ENCODE data around the gene CFAP299. TPM values are rescaled to one million over a fixed set of nuclear protein-coding genes. Genes with fewer than 3 reads are reported as not detected.

Gene CFAP299
- total RNA-seq, 1 experiment from 2014 or later = not detected

DNA sequence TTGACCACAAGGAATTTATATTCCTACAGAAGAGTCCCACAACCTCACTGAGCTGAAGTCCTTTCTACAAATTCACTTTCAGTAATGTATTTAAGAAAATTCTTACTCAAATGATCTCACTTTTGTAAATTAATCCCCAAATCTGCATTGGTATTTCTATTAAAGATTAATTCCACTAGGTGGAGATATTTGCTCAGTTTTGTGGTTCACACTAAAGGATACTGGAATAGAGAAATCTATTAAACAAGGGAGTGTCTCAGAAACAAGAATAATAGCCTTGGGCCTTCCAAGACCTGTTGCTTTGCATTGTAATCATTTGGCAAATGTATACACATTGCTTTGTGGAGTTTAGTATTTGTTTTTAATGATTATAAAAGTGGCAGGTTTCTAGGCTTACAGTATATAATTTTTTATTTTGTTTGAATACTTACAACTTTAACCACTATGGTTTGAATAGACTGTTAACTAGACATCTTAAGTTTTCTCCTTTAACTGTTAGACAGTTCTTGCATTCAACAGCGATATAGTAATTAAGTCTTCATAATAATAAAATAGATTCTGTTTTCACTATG, 25.9 kb downstream of the CFAP299 start:
- Histone ChIP-seq H3K4me2 (no peak overlapping the region), H3K4me3 (no peak overlapping the region), H4K20me1 (ENCODE audit: insufficient read depth) (no peaks in the 10 kb centered on the region), H3K36me3 (ENCODE audit: low read depth) (no peaks in the 10 kb centered on the region), H2AFZ (no peak overlapping the region), H3K27me3 (ENCODE audit: insufficient read depth, low read depth) (no peaks in the 10 kb centered on the region), H3K9me2 (ENCODE audit: insufficient read depth) (no peaks in the 10 kb centered on the region), H3K9me3 (ENCODE audit: insufficient read depth, low read depth) (no peaks in the 10 kb centered on the region), H3F3A (ENCODE audit: insufficient read depth, low read depth) (no peaks in the 10 kb centered on the region), H3K4me1 (replicated peaks; ENCODE audit: insufficient read depth) (no peaks in the 10 kb centered on the region), H3K27ac (no peak overlapping the region), H3K79me2 (ENCODE audit: low read depth) (no peaks in the 10 kb centered on the region)
- CTCF ChIA-PET = interaction anchor here (1.5 kb wide), 1 partner anchor 678 kb away, joined by 10 read pairs; no protein-coding TSS in a partner anchor
- POLR2A ChIA-PET (ENCODE audit: unreplicated experiment) = no interaction called here
- intact Hi-C loops (cut with micrococcal nuclease; ENCODE audit: unreplicated experiment) = loop anchor here (10.0 kb wide), 1 partner anchor 343 kb away; no protein-coding TSS in a partner anchor
- TF ChIP-seq, protein P1, sequence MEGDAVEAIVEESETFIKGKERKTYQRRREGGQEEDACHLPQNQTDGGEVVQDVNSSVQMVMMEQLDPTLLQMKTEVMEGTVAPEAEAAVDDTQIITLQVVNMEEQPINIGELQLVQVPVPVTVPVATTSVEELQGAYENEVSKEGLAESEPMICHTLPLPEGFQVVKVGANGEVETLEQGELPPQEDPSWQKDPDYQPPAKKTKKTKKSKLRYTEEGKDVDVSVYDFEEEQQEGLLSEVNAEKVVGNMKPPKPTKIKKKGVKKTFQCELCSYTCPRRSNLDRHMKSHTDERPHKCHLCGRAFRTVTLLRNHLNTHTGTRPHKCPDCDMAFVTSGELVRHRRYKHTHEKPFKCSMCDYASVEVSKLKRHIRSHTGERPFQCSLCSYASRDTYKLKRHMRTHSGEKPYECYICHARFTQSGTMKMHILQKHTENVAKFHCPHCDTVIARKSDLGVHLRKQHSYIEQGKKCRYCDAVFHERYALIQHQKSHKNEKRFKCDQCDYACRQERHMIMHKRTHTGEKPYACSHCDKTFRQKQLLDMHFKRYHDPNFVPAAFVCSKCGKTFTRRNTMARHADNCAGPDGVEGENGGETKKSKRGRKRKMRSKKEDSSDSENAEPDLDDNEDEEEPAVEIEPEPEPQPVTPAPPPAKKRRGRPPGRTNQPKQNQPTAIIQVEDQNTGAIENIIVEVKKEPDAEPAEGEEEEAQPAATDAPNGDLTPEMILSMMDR (conservative IDR thresholded peaks at IDR 0.05) = peak; percentile 67
- no peak for TF ChIP-seq EZH2 (IDR thresholded peaks at IDR 0.05; ENCODE audit: low read depth)
- no TSS peak for BruUV-seq (replicated peaks)
- DNase-seq = peak in 1 of 2 experiments; percentile 42

DNA sequence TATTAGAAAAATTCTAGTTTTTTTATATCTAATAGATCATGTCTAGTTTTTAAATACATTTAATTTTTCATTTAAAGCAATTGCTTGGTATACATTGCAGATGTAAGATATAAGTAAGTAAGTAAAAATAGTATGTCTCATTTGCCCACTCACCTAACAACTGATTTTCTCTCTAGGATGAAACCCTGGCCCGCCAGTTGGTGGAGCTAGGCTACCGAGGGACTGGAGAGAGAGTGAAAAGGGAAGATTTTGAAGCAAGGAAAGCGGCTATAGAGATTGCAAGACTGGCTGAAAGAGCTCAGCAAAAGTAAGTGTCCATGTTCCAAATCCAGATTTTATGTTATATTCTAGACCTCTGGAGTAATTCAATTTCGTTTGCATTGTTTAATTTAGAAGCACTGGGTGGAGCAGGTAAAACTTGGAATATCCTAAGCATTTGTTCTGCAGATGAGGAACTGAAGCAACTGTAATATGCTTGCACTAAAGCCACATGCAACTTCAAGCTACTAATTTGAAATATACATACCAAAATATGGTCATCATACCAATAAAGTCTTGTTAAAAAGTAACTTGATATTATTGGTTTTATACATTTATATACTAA, 27.1 kb downstream of the CFAP299 start:
- POLR2A ChIA-PET (ENCODE audit: unreplicated experiment) = no interaction called here
- no peaks in the 10 kb centered on the region for H4K20me1 ChIP-seq (ENCODE audit: insufficient read depth)
- no peak for TF ChIP-seq EZH2 (IDR thresholded peaks at IDR 0.05; ENCODE audit: low read depth)
- TF ChIP-seq, protein P1 (conservative IDR thresholded peaks at IDR 0.05) = peak; percentile 66
- no peaks in the 10 kb centered on the region for H3K36me3 ChIP-seq (ENCODE audit: low read depth)
- no peaks in the 10 kb centered on the region for H3K9me3 ChIP-seq (ENCODE audit: insufficient read depth, low read depth)
- intact Hi-C loops (cut with micrococcal nuclease; ENCODE audit: unreplicated experiment) = loop anchor here (1.0 to 10.0 kb wide), 4 partner anchors 342 to 988 kb away; no protein-coding TSS in a partner anchor
- H3K4me3 ChIP-seq = no peak overlapping the region
- CTCF ChIA-PET = interaction anchor here (0.7 to 1.5 kb wide), 4 partner anchors 333 to 991 kb away, joined by 3 to 10 read pairs (median 6); no protein-coding TSS in a partner anchor
- H3K27ac ChIP-seq = no peak overlapping the region
- no peak overlapping the region for H2AFZ ChIP-seq
- H3K79me2 ChIP-seq (ENCODE audit: low read depth) = no peaks in the 10 kb centered on the region
- H3F3A ChIP-seq (ENCODE audit: insufficient read depth, low read depth) = no peaks in the 10 kb centered on the region
- no peak overlapping the region for H3K4me2 ChIP-seq
- H3K4me1 ChIP-seq (replicated peaks; ENCODE audit: insufficient read depth) = no peaks in the 10 kb centered on the region
- BruUV-seq (replicated peaks) = no TSS peak
- DNase-seq = peak in 1 of 2 experiments; percentile 30
- no peaks in the 10 kb centered on the region for H3K9me2 ChIP-seq (ENCODE audit: insufficient read depth)
- no peaks in the 10 kb centered on the region for H3K27me3 ChIP-seq (ENCODE audit: insufficient read depth, low read depth)

GRCh38 chr4:80365928-80366327, 30.4 kb downstream of the CFAP299 start:
- Histone ChIP-seq H3K36me3 (ENCODE audit: low read depth) (no peaks in the 10 kb centered on the region), H3K79me2 (ENCODE audit: low read depth) (no peaks in the 10 kb centered on the region), H3K4me2 (no peak overlapping the region), H3K27me3 (ENCODE audit: insufficient read depth, low read depth) (no peaks in the 10 kb centered on the region), H3K9me2 (ENCODE audit: insufficient read depth) (no peaks in the 10 kb centered on the region), H3K9me3 (ENCODE audit: insufficient read depth, low read depth) (no peaks in the 10 kb centered on the region), H2AFZ (no peak overlapping the region), H4K20me1 (ENCODE audit: insufficient read depth) (no peaks in the 10 kb centered on the region), H3K4me3 (no peak overlapping the region), H3F3A (ENCODE audit: insufficient read depth, low read depth) (no peaks in the 10 kb centered on the region), H3K4me1 (replicated peaks; ENCODE audit: insufficient read depth) (no peaks in the 10 kb centered on the region), H3K27ac (no peak overlapping the region)
- DNase-seq = peak; percentile 57 to 60
- intact Hi-C loops (cut with micrococcal nuclease; ENCODE audit: unreplicated experiment) = loop anchor here (1.0 to 10.0 kb wide), 6 partner anchors 88 to 686 kb away; no protein-coding TSS in a partner anchor
- no TSS peak for BruUV-seq (replicated peaks)
- ChIA-PET POLR2A (ENCODE audit: unreplicated experiment) (no interaction called here), CTCF (interaction anchor here (0.7 to 1.0 kb wide), 2 partner anchors 674 to 692 kb away, joined by 3 to 5 read pairs; no protein-coding TSS in a partner anchor)
- TF ChIP-seq, protein P1 (conservative IDR thresholded peaks at IDR 0.05) = peak; percentile 72
- no peak for TF ChIP-seq EZH2 (IDR thresholded peaks at IDR 0.05; ENCODE audit: low read depth)
